K562 (cell line): Measurements from ENCODE around the gene SLC19A1. TPM values are rescaled to one million over a fixed set of nuclear protein-coding genes. Genes with fewer than 3 reads are reported as not detected.

Source experiments
- ATAC-seq: fragments of 200-7000 bp; cut with Tn5 transposase; 3 replicates; pipeline ENCODE4 v1.9.1; 2020; ENCODE audit warnings: moderate library complexity
- BruUV-seq: library from RNA; stranded (reverse); fragments of 400-500 nt; replicated peaks from 2 replicates; lab custom pipeline; 2021; lab: Mats Ljungman, UMichigan
- CTCF ChIA-PET: fragments of 300-600 bp; formaldehyde crosslinking; extraction: SDS; loops from one replicate; lab custom pipeline; 2021; ENCODE audit warnings: low intra/inter-chr PET ratio; lab: Yijun Ruan, JAX
- POLR2A ChIA-PET: fragments of 300-600, 350-650 bp; sonication (Branson Sonifier 250); formaldehyde crosslinking; extraction: SDS; loops from one replicate; lab custom pipeline; 2021; ENCODE audit warnings: antibody characterized with exemption, inconsistent platforms; lab: Yijun Ruan, JAX
- DNase-seq, 4 experiments: peaks; one replicate each; pipeline versions ENCODE4 v3.0.0 to v3.0.0-alpha.2; 2011 to 2018; ENCODE audit warnings: low spot score in 3 of 4, mixed read lengths in 3 of 4; ENCODE audit errors: extremely low read depth in 1 of 4
- FAIRE-seq: peaks from 2 replicates; lab custom pipeline; 2011; peaks lifted over from hg19 to GRCh38; lab: Jason Lieb, UNC
- H2AFZ ChIP-seq: 2 replicates; pipeline ENCODE4 v1.6.0; 2011; ENCODE audit warnings: low read depth, low read length, control low read depth, inconsistent platforms
- H3K27ac ChIP-seq: fragments of 200-600 bp; 3 replicates; pipeline ENCODE4 v1.8.0; 2011; ENCODE audit warnings: low read depth, mild to moderate bottlenecking, control low read depth, inconsistent platforms, low read length, moderate library complexity, mixed read lengths; ENCODE audit errors: extremely low read depth
- H3K27me3 ChIP-seq, 2 experiments: fragments of 300-600 bp in 1 of 2; 2 replicates in 1 of 2; 3 replicates in 1 of 2; pipeline versions ENCODE4 v1.6.0 to v1.8.0; 2011; ENCODE audit warnings: inconsistent platforms in 2 of 2, low read length in 2 of 2, mild to moderate bottlenecking in 1 of 2, mixed read lengths in 1 of 2, moderate library complexity in 1 of 2; ENCODE audit not compliant: control insufficient read depth in 2 of 2, insufficient read depth in 2 of 2
- H3K36me3 ChIP-seq: fragments of 300-600 bp; 3 replicates; pipeline ENCODE4 v1.8.0; 2011; ENCODE audit warnings: mild to moderate bottlenecking, low read length, inconsistent platforms; ENCODE audit not compliant: control insufficient read depth, insufficient read depth
- H3K4me1 ChIP-seq, 2 experiments: fragments of 200-600 bp in 1 of 2; replicated peaks in 1 of 2; 2 replicates in 1 of 2; 3 replicates in 1 of 2; pipeline versions ENCODE4 v1.5.1 to v1.8.0; 2011; ENCODE audit warnings: inconsistent platforms in 2 of 2, low read length in 2 of 2, mild to moderate bottlenecking in 1 of 2, mixed read lengths in 1 of 2, moderate library complexity in 1 of 2; ENCODE audit not compliant: control insufficient read depth in 2 of 2, insufficient read depth in 2 of 2
- H3K4me2 ChIP-seq: 2 replicates; pipeline ENCODE4 v1.6.1; 2011; ENCODE audit warnings: low read length, control low read depth, inconsistent platforms, mixed read lengths; ENCODE audit not compliant: insufficient read depth
- H3K4me3 ChIP-seq: fragments of 200-600 bp; sonication (generic), shearing (Covaris generic); 2 replicates; pipeline ENCODE4 v1.5.1; 2016; ENCODE audit warnings: control low read depth, inconsistent platforms
- H3K79me2 ChIP-seq: fragments of 200-600 bp; 3 replicates; pipeline ENCODE4 v1.8.0; 2011; ENCODE audit warnings: low read length, inconsistent platforms; ENCODE audit not compliant: control insufficient read depth, insufficient read depth
- H3K9ac ChIP-seq, 2 experiments: 2 replicates each; pipeline versions ENCODE4 v1.6.0 to v1.6.1; 2011; ENCODE audit warnings: low read depth in 2 of 2, low read length in 2 of 2, control low read depth in 1 of 2, inconsistent platforms in 1 of 2, mild to moderate bottlenecking in 1 of 2, mixed read lengths in 1 of 2; ENCODE audit not compliant: insufficient read depth in 1 of 2
- H3K9me1 ChIP-seq: one replicate; pipeline ENCODE4 v1.6.0; 2011; ENCODE audit warnings: inconsistent platforms, mild to moderate bottlenecking, low read length, moderate library complexity; ENCODE audit not compliant: control insufficient read depth, insufficient read depth
- H3K9me3 ChIP-seq: replicated peaks from 2 replicates; pipeline ENCODE4 v1.5.1; 2011; ENCODE audit warnings: low read depth, low read length, inconsistent platforms; ENCODE audit not compliant: control insufficient read depth, insufficient read depth
- H4K20me1 ChIP-seq: replicated peaks from 2 replicates; pipeline ENCODE4 v1.6.1; 2011; ENCODE audit warnings: low read length, inconsistent platforms, mixed read lengths; ENCODE audit not compliant: control insufficient read depth, insufficient read depth
- ESRRA ChIP-seq: fragments of 450-650 bp; IDR thresholded peaks from 2 replicates; pipeline ENCODE4 v1.6.1; 2014; ENCODE audit warnings: low read depth, mild to moderate bottlenecking, moderate library complexity, borderline replicate concordance
- ILF3 ChIP-seq: fragments of 450-650 bp; IDR thresholded peaks from 2 replicates; pipeline ENCODE4 v1.6.1; 2018; ENCODE audit warnings: antibody characterized with exemption, mild to moderate bottlenecking, moderate library complexity, borderline replicate concordance
- MAZ ChIP-seq, 2 experiments: fragments of 450-650 bp in 1 of 2; sonication (generic) in 1 of 2; formaldehyde crosslinking; IDR thresholded peaks in 1 of 2; conservative IDR thresholded peaks in 1 of 2; 2 replicates each; pipeline versions ENCODE4 v1.4.0 to v1.5.0; 2020; ENCODE audit warnings: mild to moderate bottlenecking in 1 of 2, missing genetic modification reagents in 1 of 2
- NCOA6 ChIP-seq: fragments of 450-650 bp; IDR thresholded peaks from 2 replicates; pipeline ENCODE4 v1.6.1; 2017; ENCODE audit warnings: mild to moderate bottlenecking
- RFX5 ChIP-seq: IDR thresholded peaks from 2 replicates; pipeline ENCODE4 v1.6.1; 2011; ENCODE audit warnings: low read depth, mild to moderate bottlenecking, improper control_type of control experiment, low read length
- SOX6 ChIP-seq: fragments of 450-650 bp; IDR thresholded peaks from 2 replicates; pipeline ENCODE4 v1.6.1; 2014; ENCODE audit warnings: mild to moderate bottlenecking
- ZNF707 ChIP-seq: fragments of 250-450 bp; sonication (Bioruptor Pico); conservative IDR thresholded peaks from 2 replicates; pipeline ENCODE4 v1.8.0; 2022; ENCODE audit warnings: inconsistent platforms, mild to moderate bottlenecking, moderate library complexity
- ZNF76 ChIP-seq: fragments of 250-450 bp; sonication (Bioruptor Pico); IDR thresholded peaks from 2 replicates; pipeline ENCODE4 v1.4.0; 2020; ENCODE audit warnings: mild to moderate bottlenecking, moderate library complexity, borderline replicate concordance
- ZNF780A ChIP-seq: fragments of 250-450 bp; sonication (Bioruptor Pico); IDR thresholded peaks from 2 replicates; pipeline ENCODE4 v1.5.0; 2021; ENCODE audit warnings: mild to moderate bottlenecking
- WGBS: fragments of 100-300 bp; shearing (Covaris generic); methylation state at CpG from one replicate; pipeline ENCODE4 v1.1.6; 2016; ENCODE audit warnings: low coverage, mixed read lengths; ENCODE audit not compliant: insufficient coverage; ENCODE audit errors: missing lambda C conversion rate; 5-methylcytosine and 5-hydroxymethylcytosine counted together
- in situ Hi-C: fragments of 300-500 bp; cut with MboI; formaldehyde crosslinking; loops from 4 replicates; pipeline ENCODE4 v1.15.0; 2018; ENCODE audit warnings: inconsistent platforms, mixed read lengths
- intact Hi-C: fragments of 100-400 bp; cut with micrococcal nuclease; formaldehyde crosslinking; loops from 2 replicates; pipeline ENCODE4 v1.14.2; 2022
- polyA plus RNA-seq, 8 experiments: library from polyadenylated mRNA; depleted of rRNA in 4 of 8; stranded (reverse) in 5 of 8; unstranded in 3 of 8; fragments of >200 nt; fragmentation: Nextera tagmentation in 2 of 8; fragmentation: Illumina TruSeq in 1 of 8; extraction: Ambion mirVana in 2 of 8; extraction: Trizol in 1 of 8; gene quantifications; 2 replicates each; pipeline versions ENCODE4 v1.2.1 to v1.2.3, GENCODE V29; 2011 to 2014; ENCODE audit warnings: inconsistent platforms in 1 of 8, missing spikeins in 1 of 8
- total RNA-seq, 7 experiments: library from RNA; depleted of rRNA in 6 of 7; stranded (reverse); fragments of >200 nt in 6 of 7; fragmentation: Illumina TruSeq in 2 of 7; extraction: Trizol in 2 of 7; gene quantifications; 2 replicates each; pipeline versions ENCODE4 v1.2.1 to v1.2.3, GENCODE V29; 2011 to 2021; ENCODE audit warnings: low replicate concordance in 1 of 7
- TF ChIP-seq, protein P1 (sequence below), 2 experiments: fragments of 450-650 bp in 1 of 2; IDR thresholded peaks; 2 replicates each; pipeline ENCODE4 v1.6.1; 2011 to 2017; ENCODE audit warnings: low read depth in 2 of 2, antibody characterized with exemption in 1 of 2, borderline replicate concordance in 1 of 2, low read length in 1 of 2, mild to moderate bottlenecking in 1 of 2, mixed read lengths in 1 of 2; ENCODE audit not compliant: control insufficient read depth in 1 of 2

SLC19A1 gene
- total and polyA plus RNA-seq, 9 of the 15 experiments (the other 6 are each of a cell fraction or from before 2014, with no cell fraction given) = 0.65 to 88.7 (median 12.0) TPM

DNA sequence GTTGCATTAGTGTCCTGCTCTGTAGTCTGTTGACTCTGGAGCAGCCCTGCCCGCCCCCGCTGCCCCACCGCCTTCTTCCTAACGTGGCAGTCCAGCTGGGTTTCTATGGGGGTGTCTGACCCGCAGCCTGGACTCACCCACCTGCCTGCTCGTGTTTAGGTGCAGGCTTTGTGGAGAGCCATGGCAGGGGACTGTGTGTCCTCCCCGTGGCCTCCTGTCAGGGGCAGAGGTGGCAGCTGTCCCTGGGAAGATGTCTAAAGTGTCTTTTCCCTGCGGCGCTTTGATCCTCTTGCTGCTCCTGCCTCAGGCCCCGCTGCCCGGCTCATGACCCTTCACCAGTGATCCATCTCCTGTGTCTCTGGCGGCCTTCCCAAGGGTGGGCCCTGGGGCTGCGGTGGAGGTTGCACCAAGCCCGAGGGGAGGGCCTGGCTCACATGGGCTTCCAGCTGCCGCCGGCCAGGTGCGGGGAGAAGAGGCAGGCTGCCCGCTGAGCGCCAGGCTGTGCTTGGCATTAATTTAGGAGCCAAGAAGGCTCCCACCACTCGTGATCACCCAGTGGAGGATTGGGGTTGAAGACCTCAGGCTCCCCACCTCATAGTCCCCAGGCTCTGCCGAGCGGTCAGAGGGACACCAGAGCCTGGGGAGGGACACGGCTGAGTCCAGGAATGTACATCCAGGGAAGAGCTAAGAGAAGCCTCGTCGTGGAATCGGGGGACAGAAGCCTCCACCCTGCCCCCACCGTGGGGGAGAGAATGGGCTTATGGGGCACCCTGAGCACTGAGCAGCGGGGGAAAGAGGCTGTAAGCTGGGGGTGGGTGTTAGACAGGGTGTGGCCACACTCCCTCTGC lies 93.2 kb downstream of the SLC19A1 start:
- intact Hi-C loops = loop anchor here (5.0 kb wide), 1 partner anchor 373 kb away; no protein-coding TSS in a partner anchor
- ChIA-PET CTCF (no interaction called here), POLR2A (interaction anchor here (0.6 to 2.2 kb wide), 3 partner anchors 11 to 186 kb away, joined by 3 to 5 read pairs (median 3); no protein-coding TSS in a partner anchor)
- ATAC-seq = no peak
- Histone ChIP-seq H3K27ac (no peak overlapping the region), H3K4me3 (no peak overlapping the region), H3K36me3 (no peaks in the 10 kb centered on the region; the same call in 2 of the 3 replicates), H3K9ac (no peak overlapping the region; a peak in 1 of 4 replicates), H3K9me1 (no peaks in the 10 kb centered on the region), H3K79me2 (no peaks in the 10 kb centered on the region), H2AFZ (no peak overlapping the region), H3K9me3 (peaks cover 25% of the 10 kb centered on the region), H3K27me3 (peaks cover 0 to 14% of the 10 kb centered on the region in 2 experiments; a peak in 3 of 5 replicates), H3K4me2 (no peak overlapping the region), H3K4me1 (peaks cover 0 to 32% of the 10 kb centered on the region in 2 experiments; a peak in 1 of 5 replicates), H4K20me1 (no peaks in the 10 kb centered on the region; the same call in 1 of the 2 replicates)
- FAIRE-seq = no peak
- BruUV-seq = no TSS peak
- in situ Hi-C loops = loop anchor here (5.0 to 10.0 kb wide), 2 partner anchors 302 to 494 kb away; no protein-coding TSS in a partner anchor
- WGBS = 25% methylated on average over 28 of the region's 28 CpGs
- TF ChIP-seq ZNF707 (CRISPR knock-in tag) (no peak), ZNF780A (no peak), ESRRA (no peak), ILF3 (no peak), ZNF76 (CRISPR knock-in tag) (no peak), RFX5 (no peak), NCOA6 (no peak), MAZ (CRISPR knock-in tag; conservative IDR thresholded peaks at IDR 0.05 in 1 of 2, IDR thresholded peaks at IDR 0.05 in 1 of 2) (no peak), SOX6 (no peak)
- TF ChIP-seq, protein P1, sequence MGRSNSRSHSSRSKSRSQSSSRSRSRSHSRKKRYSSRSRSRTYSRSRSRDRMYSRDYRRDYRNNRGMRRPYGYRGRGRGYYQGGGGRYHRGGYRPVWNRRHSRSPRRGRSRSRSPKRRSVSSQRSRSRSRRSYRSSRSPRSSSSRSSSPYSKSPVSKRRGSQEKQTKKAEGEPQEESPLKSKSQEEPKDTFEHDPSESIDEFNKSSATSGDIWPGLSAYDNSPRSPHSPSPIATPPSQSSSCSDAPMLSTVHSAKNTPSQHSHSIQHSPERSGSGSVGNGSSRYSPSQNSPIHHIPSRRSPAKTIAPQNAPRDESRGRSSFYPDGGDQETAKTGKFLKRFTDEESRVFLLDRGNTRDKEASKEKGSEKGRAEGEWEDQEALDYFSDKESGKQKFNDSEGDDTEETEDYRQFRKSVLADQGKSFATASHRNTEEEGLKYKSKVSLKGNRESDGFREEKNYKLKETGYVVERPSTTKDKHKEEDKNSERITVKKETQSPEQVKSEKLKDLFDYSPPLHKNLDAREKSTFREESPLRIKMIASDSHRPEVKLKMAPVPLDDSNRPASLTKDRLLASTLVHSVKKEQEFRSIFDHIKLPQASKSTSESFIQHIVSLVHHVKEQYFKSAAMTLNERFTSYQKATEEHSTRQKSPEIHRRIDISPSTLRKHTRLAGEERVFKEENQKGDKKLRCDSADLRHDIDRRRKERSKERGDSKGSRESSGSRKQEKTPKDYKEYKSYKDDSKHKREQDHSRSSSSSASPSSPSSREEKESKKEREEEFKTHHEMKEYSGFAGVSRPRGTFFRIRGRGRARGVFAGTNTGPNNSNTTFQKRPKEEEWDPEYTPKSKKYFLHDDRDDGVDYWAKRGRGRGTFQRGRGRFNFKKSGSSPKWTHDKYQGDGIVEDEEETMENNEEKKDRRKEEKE (IDR thresholded peaks at IDR 0.05; ENCODE audit: borderline replicate concordance in 1 of 2, control insufficient read depth in 1 of 2, low read depth in 2 of 2, low read length in 1 of 2) = no peak
- DNase-seq = no peak
